ENCODE measurements around the gene TAF3.
"Not testable (repeated sequence)": the region's sequence is repeated elsewhere in the genome, so short reads cannot be mapped to it uniquely, and the experiment has no call there.

Gene TAF3

GRCh38 chr10:7971949-7972348 lies 153.6 kb downstream of the TAF3 start:
- no peak for DNase-seq (ENCODE audit: low read depth)

DNA sequence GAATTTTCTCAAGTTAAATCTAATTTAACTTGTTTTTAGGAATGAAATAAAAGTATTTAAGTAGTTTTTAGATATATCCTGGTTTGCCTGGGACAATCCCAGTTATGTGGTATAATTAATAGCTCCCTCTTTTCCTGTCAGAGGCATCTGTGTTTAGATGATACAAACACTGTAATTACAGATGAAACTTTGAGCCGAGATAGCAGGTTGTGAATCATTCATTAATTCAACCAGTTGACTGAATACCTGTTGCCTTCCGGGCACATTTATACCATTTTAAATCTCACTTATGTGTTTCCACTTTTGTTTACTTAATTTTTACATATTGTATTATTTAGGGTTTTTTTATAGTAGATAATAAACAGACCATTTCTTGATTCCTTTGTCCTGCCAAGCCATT lies 154.1 kb downstream of the TAF3 start:
- DNase-seq (ENCODE audit: low read depth): no peak

DNA sequence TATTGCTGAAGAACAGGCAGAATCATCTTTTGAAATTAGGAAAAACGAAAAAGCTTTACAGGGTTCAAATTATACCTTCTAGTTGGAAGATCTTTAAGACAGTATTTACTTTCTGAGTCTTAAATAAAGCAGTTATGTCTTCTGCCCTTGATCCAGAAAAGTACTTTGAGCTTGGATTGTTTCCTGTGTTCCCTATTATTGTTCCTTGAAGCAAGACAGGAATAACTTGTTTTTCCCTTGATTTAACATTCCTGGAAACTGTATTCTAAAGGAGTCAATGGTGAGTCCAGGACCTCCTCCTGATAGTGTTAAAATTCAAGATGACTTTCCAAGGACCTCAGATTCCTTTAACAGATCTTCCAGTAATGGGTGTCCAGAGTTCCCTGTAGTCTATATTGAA lies 161.9 kb downstream of the TAF3 start:
- no peak for DNase-seq (ENCODE audit: low read depth)

GRCh38 chr10:7982727-7983126 lies 164.4 kb downstream of the TAF3 start:
- DNase-seq (ENCODE audit: low read depth): no peak

DNA sequence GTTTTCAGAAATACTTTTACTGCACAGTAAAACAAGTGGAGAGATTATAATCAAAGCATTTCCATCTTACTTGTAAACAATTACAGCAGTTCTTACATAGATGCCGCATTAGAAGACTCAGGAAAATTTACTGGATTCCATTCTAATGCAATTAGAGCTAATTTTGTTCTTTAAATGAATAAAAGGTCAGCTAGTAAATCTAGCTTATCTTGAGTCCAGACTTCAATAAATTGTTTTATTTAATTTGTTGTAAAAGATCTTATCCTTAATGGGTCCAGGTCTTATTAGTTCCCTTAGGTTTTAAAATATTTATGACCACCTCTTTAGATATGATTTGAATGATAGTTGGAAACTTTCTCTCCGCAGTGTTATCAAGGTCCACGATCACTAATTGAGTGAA lies 166.0 kb downstream of the TAF3 start:
- no peak for DNase-seq (ENCODE audit: low read depth)

DNA sequence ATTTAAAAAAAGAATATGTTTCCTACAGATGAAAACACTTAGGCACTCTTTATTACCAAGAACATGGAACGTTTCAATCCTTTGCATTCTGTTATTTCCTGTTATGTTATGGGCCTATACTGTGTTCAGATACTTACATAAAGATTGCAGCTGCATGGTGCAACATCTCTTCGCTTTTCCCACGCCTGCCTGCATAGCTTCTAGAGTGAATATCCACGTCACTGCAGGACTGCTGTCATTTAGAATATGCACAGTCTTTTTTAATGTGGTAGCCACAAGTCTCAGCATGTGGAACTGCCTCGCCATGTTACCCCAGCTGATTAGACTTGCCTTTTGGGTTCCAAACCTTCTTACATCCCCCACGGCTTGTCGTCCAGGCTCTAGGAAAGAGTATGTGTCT lies 166.6 kb downstream of the TAF3 start:
- no peak for DNase-seq (ENCODE audit: low read depth)

DNA sequence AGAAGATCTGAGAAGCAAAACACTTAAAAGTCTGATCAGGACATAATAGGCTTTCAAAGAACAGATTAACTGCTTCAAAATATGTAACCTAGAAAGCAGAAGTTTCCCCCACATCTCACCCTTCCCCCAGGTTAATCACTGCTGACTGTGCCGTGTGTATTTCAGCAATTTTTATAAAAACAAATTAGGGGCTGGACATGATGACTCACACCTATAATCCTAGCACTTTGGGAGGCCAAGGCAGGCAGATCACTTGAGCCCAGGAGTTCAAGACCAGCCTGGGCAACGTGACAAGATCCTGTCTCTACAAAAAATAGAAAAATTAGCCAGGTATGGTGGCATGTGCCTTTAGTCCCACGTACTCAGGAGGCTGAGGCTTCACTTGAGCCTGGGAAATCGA lies 168.5 kb downstream of the TAF3 start:
- DNase-seq (ENCODE audit: low read depth): peak; percentile 4

DNA sequence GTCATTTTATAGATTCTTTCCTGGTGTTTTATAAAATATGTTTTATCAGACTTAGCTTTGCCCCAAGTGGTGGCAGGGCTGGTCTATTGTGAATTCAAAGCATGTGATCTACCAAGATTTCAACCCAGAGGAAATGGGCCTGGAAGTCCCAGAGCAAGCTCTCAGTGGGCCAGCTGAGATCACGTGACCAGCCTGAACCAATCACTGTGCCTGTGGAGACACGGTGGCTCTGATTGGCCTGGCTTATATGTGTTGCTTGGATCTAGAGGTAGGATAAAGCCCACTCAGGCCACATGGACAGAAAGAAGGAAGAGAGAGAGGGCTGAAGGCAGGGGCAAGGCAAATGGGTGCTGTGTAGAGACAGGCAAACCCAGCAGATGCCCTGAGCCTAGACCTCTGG lies 170.7 kb downstream of the TAF3 start:
- no peak for DNase-seq (ENCODE audit: low read depth)

DNA sequence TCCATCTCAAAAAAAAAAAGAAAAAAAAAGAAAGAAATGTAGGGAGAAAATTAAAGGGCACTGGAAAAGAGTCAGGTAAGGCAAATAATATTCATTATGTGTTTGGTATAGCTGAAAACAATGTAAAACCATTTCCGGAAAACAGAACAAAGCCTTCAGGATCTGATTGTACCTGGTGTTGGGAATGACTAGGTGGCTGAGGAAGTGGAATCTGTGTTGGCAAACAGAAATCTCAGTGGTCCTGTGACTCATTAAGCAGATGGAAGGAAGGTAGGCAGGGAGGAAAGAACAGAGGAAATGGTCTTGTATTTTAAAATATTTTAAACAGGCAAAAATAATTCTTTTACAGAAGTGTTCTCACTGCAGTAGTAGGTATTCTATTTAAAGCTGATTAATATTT lies 180.5 kb downstream of the TAF3 start:
- no peak for DNase-seq (ENCODE audit: low read depth)

DNA sequence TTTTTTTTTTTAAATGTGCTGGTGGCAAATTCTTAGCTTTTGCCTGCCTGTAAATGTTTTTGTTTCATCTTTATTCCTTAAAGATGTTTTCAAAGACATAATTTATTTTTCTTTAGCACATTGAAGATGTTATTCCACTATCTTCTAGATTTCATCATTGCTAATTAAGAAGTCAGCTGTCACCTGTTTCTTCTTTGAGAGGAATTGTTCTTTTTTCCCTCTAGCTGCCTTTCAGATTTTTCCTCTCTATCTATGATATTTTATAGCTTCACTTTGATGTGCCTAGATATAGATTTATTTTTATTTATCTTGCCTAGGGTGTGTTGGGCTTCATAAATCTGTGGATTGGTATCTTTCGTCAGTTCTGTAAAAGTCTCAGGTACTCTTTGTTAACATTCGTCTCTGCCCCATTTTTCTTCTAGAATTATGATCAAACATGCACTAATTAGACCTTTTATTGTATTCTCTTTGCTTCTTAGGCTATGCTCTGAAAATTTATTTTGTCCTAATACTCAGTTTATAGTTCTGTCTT lies 186.2 kb downstream of the TAF3 start:
- DNase-seq (ENCODE audit: low read depth): no peak

DNA sequence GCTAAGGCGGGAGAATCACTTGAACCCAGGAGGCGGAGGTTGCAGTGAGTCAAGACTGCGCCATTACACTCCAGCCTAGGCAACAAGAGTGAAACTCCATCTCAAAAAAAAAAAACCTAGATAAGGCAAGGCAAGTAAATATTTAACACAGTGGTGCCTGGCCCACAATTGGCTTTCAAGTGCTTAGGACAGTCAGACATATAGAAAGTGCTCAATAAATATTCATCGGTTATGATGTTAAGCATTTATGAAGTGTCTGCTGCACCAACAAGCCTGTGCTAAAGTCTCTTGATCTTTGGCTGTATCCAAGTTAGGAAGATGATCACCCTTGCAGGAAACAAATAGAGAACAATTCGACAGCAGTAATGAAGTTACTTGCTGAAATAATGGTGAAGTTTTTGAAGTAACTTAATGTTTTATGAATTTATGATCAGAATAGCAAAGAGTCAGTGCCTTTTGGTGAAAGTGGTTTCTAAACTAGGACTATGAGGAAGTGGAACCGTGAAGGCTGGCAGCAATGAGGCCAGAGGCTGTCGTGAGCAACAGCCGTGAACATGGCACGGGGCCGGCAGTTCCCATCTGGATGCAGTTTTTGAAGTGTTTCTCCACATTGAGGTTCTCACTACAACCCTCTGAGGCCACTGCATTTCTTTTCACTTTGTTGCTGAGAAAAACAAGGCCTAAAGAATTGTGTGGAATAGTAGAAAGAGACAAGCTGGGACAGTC lies 188.1 kb downstream of the TAF3 start:
- DNase-seq (ENCODE audit: low read depth): no peak

DNA sequence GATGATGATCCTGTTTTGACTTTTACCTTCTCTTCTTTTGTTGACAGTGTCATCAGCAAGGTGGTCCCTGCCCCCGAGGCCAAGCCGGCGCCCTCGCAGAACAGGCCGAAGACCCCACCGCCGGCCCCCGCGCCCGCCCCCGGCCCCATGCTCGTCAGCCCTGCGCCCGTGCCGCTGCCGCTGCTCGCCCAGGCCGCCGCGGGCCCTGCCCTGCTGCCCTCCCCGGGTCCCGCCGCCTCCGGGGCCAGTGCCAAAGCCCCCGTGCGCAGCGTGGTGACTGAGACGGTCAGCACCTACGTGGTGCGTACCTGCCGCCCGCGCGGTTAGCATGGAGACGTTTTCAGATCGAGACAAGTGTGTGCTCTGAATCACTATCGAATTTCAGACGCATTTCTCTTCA lies 190.7 kb downstream of the TAF3 start:
- DNase-seq (ENCODE audit: low read depth): no peak

- no peak for DNase-seq (ENCODE audit: low read depth)
Observed at GRCh38 chr10:8013006-8013405, 194.7 kb downstream of the TAF3 start.

- no peak for DNase-seq (ENCODE audit: low read depth)
Observed at GRCh38 chr10:8013619-8014018, 195.3 kb downstream of the TAF3 start.

GRCh38 chr10:8014649-8015048 lies 196.3 kb downstream of the TAF3 start:
- DNase-seq (ENCODE audit: low read depth): no peak

- DNase-seq (ENCODE audit: low read depth): no peak
Observed at GRCh38 chr10:8017277-8017676, 199.0 kb downstream of the TAF3 start.

DNA sequence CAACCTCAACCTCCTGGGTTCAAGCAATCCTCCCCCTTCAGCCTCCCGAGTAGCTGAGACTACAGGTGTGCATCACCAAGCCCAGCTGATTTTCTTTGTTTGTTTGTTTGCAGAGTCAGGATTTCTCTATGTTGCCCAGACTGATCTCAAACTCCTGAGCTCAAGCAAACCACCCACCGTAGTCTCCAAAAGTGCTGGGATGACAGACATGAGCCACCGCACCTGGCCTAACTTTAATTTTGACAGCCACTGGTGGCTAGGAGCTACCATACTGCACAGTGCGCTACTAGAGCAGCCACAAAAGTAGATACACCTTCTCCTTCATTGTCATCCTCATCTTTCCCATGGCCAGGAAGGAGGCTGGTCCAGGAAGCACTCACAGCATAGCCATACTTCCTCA lies 205.0 kb downstream of the TAF3 start:
- no peak for DNase-seq (ENCODE audit: low read depth)

DNA sequence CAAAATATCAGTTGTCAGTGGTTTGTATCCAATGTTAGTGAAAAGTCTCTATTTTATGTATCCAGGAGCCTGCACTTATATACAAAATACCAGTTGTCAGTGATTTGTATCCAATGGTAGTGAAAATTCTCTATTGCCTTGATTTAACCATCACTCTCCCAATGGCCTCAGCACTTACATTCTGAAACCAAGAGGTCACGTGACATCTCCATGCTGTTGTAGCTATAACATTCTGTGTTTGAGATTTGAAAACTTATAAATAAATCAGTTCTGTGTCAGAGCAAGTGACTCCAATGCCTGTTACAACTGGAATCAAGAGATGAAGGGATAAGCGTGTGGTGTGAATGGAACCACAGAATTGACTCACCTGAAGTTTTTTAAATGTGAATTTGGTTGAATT lies 205.5 kb downstream of the TAF3 start:
- DNase-seq (ENCODE audit: low read depth): no peak

DNA sequence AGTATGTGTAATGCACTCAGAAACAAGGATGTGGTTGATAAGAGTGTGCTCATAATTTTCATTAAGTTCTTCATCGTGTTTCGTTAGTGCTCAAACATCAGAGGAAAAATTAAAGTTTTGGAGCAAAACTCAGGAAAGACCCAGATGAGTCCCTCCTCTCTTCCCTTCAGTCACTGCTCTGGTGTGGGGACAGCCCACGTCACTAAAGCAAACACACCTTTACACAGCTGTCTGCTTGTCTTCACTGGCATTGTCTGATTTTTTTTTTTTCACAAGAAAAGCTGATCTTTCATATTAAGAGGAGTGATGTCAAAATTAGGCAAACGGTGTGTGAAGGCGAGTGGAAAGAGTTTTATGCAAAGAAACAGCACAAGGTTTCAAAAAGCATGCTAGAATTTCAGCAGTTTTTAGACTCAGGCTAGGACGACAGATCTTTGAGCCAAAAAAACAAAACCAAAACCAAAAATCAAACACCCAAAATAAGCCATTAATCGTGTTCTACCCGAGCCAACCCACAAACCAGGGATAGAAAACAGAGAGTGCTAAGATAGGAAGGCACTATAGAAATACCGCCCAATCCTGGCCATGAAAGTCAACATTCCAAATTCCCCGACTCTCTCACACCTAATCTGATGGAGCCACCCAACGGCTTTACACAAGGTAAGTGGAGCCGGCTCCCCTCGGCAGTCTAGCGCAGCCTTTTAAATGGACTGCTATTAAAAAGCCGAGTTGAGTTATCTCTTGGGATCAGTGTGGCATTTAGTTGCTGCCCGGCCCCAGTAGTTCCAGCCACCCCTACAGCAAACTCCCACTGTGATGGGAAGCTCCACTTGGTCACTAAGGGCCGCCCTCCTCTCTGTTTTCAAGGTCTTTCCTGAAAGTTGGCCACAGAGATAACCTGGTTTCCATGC lies 208.3 kb downstream of the TAF3 start:
- DNase-seq (ENCODE audit: low read depth): no peak

DNA sequence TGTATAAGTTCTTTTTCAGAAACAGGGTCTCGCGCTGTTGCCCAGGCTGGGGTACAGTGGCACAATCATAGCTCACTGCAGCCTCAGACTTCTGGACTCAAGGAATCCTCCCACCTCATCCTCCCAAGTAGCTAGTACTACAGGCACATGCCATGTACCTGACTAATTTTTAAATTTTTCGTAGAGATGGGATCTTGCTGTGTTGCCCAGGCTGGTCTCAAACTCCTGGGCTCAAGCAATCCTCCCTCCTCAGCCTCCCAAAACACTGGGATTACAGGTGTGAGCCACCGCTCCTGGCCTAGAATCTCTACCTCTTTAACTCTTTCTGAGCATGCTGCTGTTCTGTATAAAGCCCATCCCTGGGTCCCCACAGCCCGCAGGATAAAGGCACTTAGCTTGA lies 212.9 kb downstream of the TAF3 start:
- DNase-seq (ENCODE audit: low read depth): not testable (repeated sequence)

DNA sequence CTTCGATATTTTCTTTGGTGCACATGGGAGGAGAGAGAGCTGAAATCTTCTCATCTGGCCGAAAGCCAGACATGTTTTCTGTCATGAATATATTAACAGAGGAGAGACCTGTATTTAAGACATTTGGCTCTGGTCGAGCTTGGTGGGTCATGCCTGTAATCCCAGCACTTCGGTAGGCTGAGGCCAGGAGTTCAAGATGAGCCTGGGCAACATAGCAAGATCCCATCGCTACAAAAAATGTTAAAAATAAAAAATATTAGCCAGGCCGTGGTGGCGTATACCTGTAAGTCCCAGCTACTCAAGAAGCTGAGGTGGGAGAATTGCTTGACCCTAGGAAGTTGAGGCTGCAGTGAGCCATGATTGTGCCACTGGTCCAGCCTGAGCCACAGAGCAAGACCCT lies 214.3 kb downstream of the TAF3 start:
- DNase-seq (ENCODE audit: low read depth): no peak

DNA sequence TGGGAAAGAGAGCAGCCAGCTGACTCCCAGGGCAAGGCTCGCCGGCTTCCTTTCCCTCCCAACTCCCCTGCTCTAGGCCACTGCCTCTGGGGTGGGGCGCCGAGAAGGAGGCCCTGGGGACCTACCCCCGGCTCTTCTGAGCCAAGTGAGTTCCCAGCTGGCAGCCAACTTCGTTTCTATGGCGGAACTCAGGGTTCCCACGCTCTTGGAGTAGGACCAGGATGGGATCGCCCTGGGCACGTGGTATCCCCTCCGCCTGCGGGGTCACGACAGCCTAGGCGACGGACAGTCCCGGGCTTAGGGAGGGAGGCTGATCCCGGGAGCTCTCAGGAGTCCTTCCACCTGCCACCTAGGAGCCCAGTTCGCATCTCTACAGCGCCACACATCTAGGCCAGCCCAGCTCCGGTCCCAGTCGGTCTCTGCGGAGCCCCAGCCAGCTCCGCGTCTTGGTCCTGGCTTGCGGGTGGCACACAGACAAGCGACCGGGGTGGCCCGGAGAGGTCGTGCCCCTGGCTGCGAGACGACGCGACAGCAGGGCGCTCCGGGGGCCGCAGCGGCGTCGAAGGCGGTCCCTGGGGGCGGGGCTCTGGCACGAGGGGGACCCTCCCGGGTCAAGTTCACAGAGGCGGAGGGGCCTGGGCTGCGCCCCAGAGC lies 215.6 kb downstream of the TAF3 start:
- no peak for DNase-seq (ENCODE audit: low read depth)
